ENCODE results near the gene AWAT1. TPM values are rescaled to one million over a fixed set of nuclear protein-coding genes. Genes with fewer than 3 reads are reported as not detected.
A peak's percentile ranks its signal among the peaks of the same experiment; 100 is the strongest.

AWAT1 gene
- total and polyA plus RNA-seq, 7 donors: not detected

- no peak for TF ChIP-seq CTCF (IDR thresholded peaks at IDR 0.05)
- no peaks in the 10 kb centered on the region for H3K36me3 ChIP-seq (ENCODE audit: insufficient read depth in 1 of 2, low read depth in 1 of 2)
- H3K4me3 ChIP-seq: no peak overlapping the region
- DNase-seq (no peak), ATAC-seq (no peak)
- H3K27me3 ChIP-seq (ENCODE audit: insufficient read depth in 3 of 3, low read length in 2 of 3): peaks cover 0 to 10% (median 0%) of the 10 kb centered on the region in 3 donors
- H3K9me3 ChIP-seq: no peaks in the 10 kb centered on the region
- intact Hi-C loops (cut with DNase I): no loop called here
- WGBS, 3 donors: 45 to 64% (median 60%) methylated on average over 2 of the region's 2 CpGs
- H3K4me1 ChIP-seq: no peaks in the 10 kb centered on the region
- no peak overlapping the region for H3K27ac ChIP-seq
Measured at GRCh38 chrX:70255452-70255851, 21.0 kb downstream of the AWAT1 start.

GRCh38 chrX:70257423-70258288 lies 23.2 kb downstream of the AWAT1 start:
- DNase-seq (no peak), ATAC-seq (no peak)
- TF ChIP-seq CTCF (IDR thresholded peaks at IDR 0.05): no peak
- no peaks in the 10 kb centered on the region for H3K36me3 ChIP-seq (ENCODE audit: insufficient read depth in 1 of 2, low read depth in 1 of 2)
- H3K4me3 ChIP-seq: no peak overlapping the region
- intact Hi-C loops (cut with DNase I): no loop called here
- H3K27ac ChIP-seq: no peak overlapping the region
- 67 to 88% (median 86%) methylated on average over 5 of the region's 5 CpGs for WGBS, 3 donors
- no peaks in the 10 kb centered on the region for H3K9me3 ChIP-seq
- H3K27me3 ChIP-seq (ENCODE audit: insufficient read depth in 3 of 3, low read length in 2 of 3): peaks cover 0 to 5% (median 0%) of the 10 kb centered on the region in 3 donors
- H3K4me1 ChIP-seq: no peaks in the 10 kb centered on the region

- peaks cover 0 to 10% (median 0%) of the 10 kb centered on the region in 3 donors for H3K27me3 ChIP-seq (ENCODE audit: insufficient read depth in 3 of 3, low read length in 2 of 3)
Measured at GRCh38 chrX:70260104-70260503, 25.6 kb downstream of the AWAT1 start, which contains the start of gene P2RY4. P2RY4 (minus strand) TSS chrX:70260204; CDS start chrX:70259624, 580 bp downstream.

GRCh38 chrX:70262952-70263567 lies 28.6 kb downstream of the AWAT1 start:
- Histone ChIP-seq H3K4me1 (no peaks in the 10 kb centered on the region), H3K27me3 (ENCODE audit: insufficient read depth in 3 of 3, low read length in 2 of 3) (peaks cover 0 to 12% (median 0%) of the 10 kb centered on the region in 3 donors), H3K9me3 (no peaks in the 10 kb centered on the region), H3K36me3 (ENCODE audit: insufficient read depth in 1 of 2, low read depth in 1 of 2) (no peaks in the 10 kb centered on the region), H3K27ac (no peak overlapping the region), H3K4me3 (no peak overlapping the region)
- intact Hi-C loops (cut with DNase I): no loop called here
- TF ChIP-seq CTCF (IDR thresholded peaks at IDR 0.05): peak; percentile 26
- WGBS, 3 donors: 15 to 23% (median 18%) methylated on average over 7 of the region's 7 CpGs
- no peak for ATAC-seq
- DNase-seq: no peak

More at GRCh38 chrX:70260104-70260503, 25.6 kb downstream of the AWAT1 start, which contains the start of gene P2RY4:
- TF ChIP-seq CTCF (IDR thresholded peaks at IDR 0.05): no peak
- Histone ChIP-seq H3K4me3 (no peak within 1 kb of the TSS), H3K36me3 (ENCODE audit: insufficient read depth in 1 of 2, low read depth in 1 of 2) (no peaks in the 10 kb centered on the region), H3K9me3 (no peaks in the 10 kb centered on the region), H3K27ac (no peak within 1 kb of the TSS), H3K4me1 (no peaks in the 10 kb centered on the region)
- intact Hi-C loops (cut with DNase I): no loop called here
- WGBS, 3 donors: 54 to 70% (median 70%) methylated on average over 4 of the region's 4 CpGs
- ATAC-seq: no peak
- DNase-seq: no peak
